Lower lobe of right lung (tissue), 2 donors: Measurements from ENCODE around the gene TACC2. TPM values are rescaled to one million over a fixed set of nuclear protein-coding genes. Genes with fewer than 3 reads are reported as not detected.
A peak's percentile ranks its signal among the peaks of the same experiment; 100 is the strongest.
"Not testable (repeated sequence)": the region's sequence is repeated elsewhere in the genome, so short reads cannot be mapped to it uniquely, and the experiment has no call there.

Source experiments
- ATAC-seq, 2 donors: fragments of 200-7000 bp; cut with Tn5 transposase; one replicate each; pipeline ENCODE4 v1.9.1; 2020 to 2022; ENCODE audit warnings: mild to moderate bottlenecking in 2 of 2, moderate library complexity in 2 of 2
- DNase-seq: peaks from one replicate; pipeline ENCODE4 v3.0.0-alpha.2; 2020
- H3K27ac ChIP-seq: fragments of 200-600 bp; one replicate; pipeline ENCODE4 v1.8.0; 2022
- H3K27me3 ChIP-seq: fragments of 200-600 bp; one replicate; pipeline ENCODE4 v1.8.0; 2022; ENCODE audit warnings: low read depth
- H3K36me3 ChIP-seq: fragments of 200-600 bp; one replicate; pipeline ENCODE4 v1.8.0; 2022; ENCODE audit warnings: mild to moderate bottlenecking
- H3K4me1 ChIP-seq: fragments of 200-600 bp; one replicate; pipeline ENCODE4 v1.8.0; 2022
- H3K4me3 ChIP-seq: fragments of 200-600 bp; one replicate; pipeline ENCODE4 v1.8.0; 2022; ENCODE audit warnings: mild to moderate bottlenecking
- H3K9me3 ChIP-seq: fragments of 200-600 bp; one replicate; pipeline ENCODE4 v1.8.0; 2022
- CTCF ChIP-seq: fragments of 200-600 bp; IDR thresholded peaks from one replicate; pipeline ENCODE4 v1.8.0; 2022; ENCODE audit warnings: antibody characterized with exemption, mild to moderate bottlenecking
- intact Hi-C: fragments of 100-400 bp; cut with DNase I; formaldehyde crosslinking; loops from one replicate; pipeline ENCODE4 v1.11.0; 2022
- total RNA-seq: library from RNA; stranded (reverse); fragmentation: NEBNext Ultra II Directional; extraction: Animal tissue kit (Norgen Biotek cat#: 25700); gene quantifications from one replicate; pipeline ENCODE4 v1.2.1, GENCODE V29; 2021
- donor health status: DM: no; HTN: yes; CAD: no; lungs with severe emphysema.

TACC2 gene
- total RNA-seq, 1 donor from 2014 or later, result 141 TPM

GRCh38 chr10:122197611-122198222 is 208.8 kb downstream of the TACC2 start:
- Histone ChIP-seq H3K4me3 (no peak overlapping the region), H3K27me3 (no peaks in the 10 kb centered on the region), H3K36me3 (peaks cover 57% of the 10 kb centered on the region), H3K9me3 (no peaks in the 10 kb centered on the region), H3K4me1 (no peaks in the 10 kb centered on the region), H3K27ac (no peak overlapping the region)
- peak; percentile 18 to 39 for ATAC-seq
- DNase-seq, result no peak
- TF ChIP-seq CTCF, result no peak
- intact Hi-C loops, result no loop called here

GRCh38 chr10:122198631-122199030 is 209.7 kb downstream of the TACC2 start:
- Histone ChIP-seq H3K27me3 (no peaks in the 10 kb centered on the region), H3K9me3 (no peaks in the 10 kb centered on the region), H3K4me1 (no peaks in the 10 kb centered on the region), H3K36me3 (peaks cover 52% of the 10 kb centered on the region), H3K4me3 (no peak overlapping the region), H3K27ac (no peak overlapping the region)
- ATAC-seq (peak; percentile 6 to 7), DNase-seq (no peak)
- intact Hi-C loops, result no loop called here
- TF ChIP-seq CTCF, result no peak

- TF ChIP-seq CTCF, result no peak
- intact Hi-C loops, result no loop called here
- Histone ChIP-seq H3K4me3 (no peak overlapping the region), H3K4me1 (no peaks in the 10 kb centered on the region), H3K27ac (no peak overlapping the region), H3K9me3 (no peaks in the 10 kb centered on the region), H3K27me3 (no peaks in the 10 kb centered on the region), H3K36me3 (peaks cover 51% of the 10 kb centered on the region)
- DNase-seq (no peak), ATAC-seq (peak; percentile 4 to 20)
These were observed 210.1 kb downstream of the TACC2 start for GRCh38 chr10:122199070-122199469.

- H3K36me3 ChIP-seq, result peaks cover 50% of the 10 kb centered on the region
- no peaks in the 10 kb centered on the region for H3K9me3 ChIP-seq
- ATAC-seq, result no peak
- intact Hi-C loops, result no loop called here
- DNase-seq, result no peak
- H3K4me1 ChIP-seq, result no peaks in the 10 kb centered on the region
- H3K4me3 ChIP-seq, result no peak overlapping the region
- TF ChIP-seq CTCF, result no peak
- H3K27ac ChIP-seq, result no peak overlapping the region
- no peaks in the 10 kb centered on the region for H3K27me3 ChIP-seq
These were observed 210.7 kb downstream of the TACC2 start for GRCh38 chr10:122199689-122200088.

- ATAC-seq (no peak), DNase-seq (no peak)
- Histone ChIP-seq H3K27me3 (no peaks in the 10 kb centered on the region), H3K36me3 (peaks cover 37% of the 10 kb centered on the region), H3K27ac (no peak overlapping the region), H3K4me1 (no peaks in the 10 kb centered on the region), H3K4me3 (no peak overlapping the region), H3K9me3 (no peaks in the 10 kb centered on the region)
- TF ChIP-seq CTCF, result no peak
- intact Hi-C loops, result no loop called here
These were observed 212.4 kb downstream of the TACC2 start for GRCh38 chr10:122201401-122201800.

- H3K36me3 ChIP-seq, result peaks cover 28% of the 10 kb centered on the region
- H3K4me3 ChIP-seq, H3K27me3 ChIP-seq, H3K9me3 ChIP-seq, H3K4me1 ChIP-seq, ATAC-seq, intact Hi-C loops, H3K27ac ChIP-seq: not testable (repeated sequence)
- DNase-seq, result peak; percentile 10
These were observed 214.2 kb downstream of the TACC2 start for GRCh38 chr10:122203180-122203579.
